ENCODE data around the gene CCL28.

- TF ChIP-seq CTCF (IDR thresholded peaks at IDR 0.05) (no peak), EP300 (IDR thresholded peaks at IDR 0.05; ENCODE audit: low read depth) (no peak)
These were observed 53.5 kb downstream of the CCL28 start for GRCh38 chr5:43358726-43359125.

All from transverse colon (tissue), 3 donors.